HG03442 (cell line): ENCODE data around the gene PDE6A.

Experiments
- ATAC-seq: cut with Tn5 transposase; IDR thresholded peaks from one replicate; pipeline ENCODE4 v1.9.1; 2021; ENCODE audit warnings: mild to moderate bottlenecking, moderate library complexity; ENCODE audit not compliant: unreplicated experiment

Gene PDE6A

DNA sequence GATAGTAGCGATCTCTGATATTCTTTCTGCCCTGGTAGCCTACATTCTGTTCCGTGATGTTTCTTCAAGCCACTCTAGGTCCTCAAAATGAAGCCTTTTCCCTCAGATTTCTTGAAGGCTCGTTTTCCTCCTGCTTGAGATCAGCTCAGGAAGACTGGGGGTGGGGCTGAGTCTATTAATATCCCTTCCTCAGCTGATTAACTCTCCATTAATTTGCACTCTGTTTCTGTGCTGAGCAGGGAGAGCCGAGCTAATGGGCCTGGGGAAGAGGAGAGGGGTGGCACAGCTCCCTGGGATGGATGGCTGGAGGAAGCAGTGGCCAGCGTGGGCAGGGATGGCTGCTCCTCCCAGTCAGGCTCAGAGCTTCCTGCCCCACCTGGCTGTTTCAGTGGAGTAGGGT is 121.2 kb downstream of the PDE6A start:
- no peak for ATAC-seq

DNA sequence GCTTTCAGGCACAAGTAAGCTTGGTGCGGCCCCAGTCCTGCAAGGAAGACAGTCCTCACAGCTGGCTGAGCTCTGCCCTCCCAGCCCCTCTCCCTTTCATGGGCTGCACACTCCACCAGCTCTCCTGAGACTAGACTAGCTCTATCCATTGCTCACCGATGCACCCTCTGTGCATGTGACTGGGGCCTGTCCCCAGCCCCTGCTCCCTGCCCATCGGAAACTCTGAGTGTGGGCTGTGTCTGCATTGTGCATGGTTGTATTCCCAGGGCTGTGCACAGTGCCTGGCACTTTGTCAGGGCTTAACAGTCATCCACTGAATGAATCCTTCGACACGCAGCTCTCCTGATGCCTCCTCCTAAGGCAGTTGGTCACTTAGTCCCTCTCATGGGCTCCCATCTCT is 122.3 kb downstream of the PDE6A start:
- ATAC-seq, result no peak

GRCh38 chr5:149820536-149821510 is 123.8 kb downstream of the PDE6A start:
- no peak for ATAC-seq

DNA sequence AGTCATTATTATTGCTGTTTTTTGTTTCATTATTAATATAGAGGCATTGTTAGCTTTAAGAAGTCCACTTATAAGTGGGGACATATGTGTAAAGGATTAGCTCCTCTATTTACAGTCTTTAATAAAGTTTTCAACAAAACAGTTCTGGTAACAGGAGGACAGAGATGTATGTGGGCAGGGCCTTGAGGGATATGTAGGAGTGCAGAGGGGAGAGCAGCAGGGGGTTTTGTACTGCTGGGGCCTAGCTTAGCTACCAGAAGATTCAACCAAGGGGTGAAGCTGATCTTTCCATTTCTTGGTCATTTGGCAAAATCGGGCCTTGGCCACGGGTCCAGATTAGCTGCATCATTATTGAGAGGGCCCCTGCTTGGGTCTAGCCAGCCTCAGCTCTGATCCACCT is 124.6 kb downstream of the PDE6A start:
- no peak for ATAC-seq

- ATAC-seq, result no peak
Measured at GRCh38 chr5:149818116-149818515, 126.5 kb downstream of the PDE6A start.

- no peak for ATAC-seq
Measured at GRCh38 chr5:149817539-149818060, 127.0 kb downstream of the PDE6A start.

GRCh38 chr5:149816661-149817060 is 127.9 kb downstream of the PDE6A start:
- ATAC-seq, result no peak

DNA sequence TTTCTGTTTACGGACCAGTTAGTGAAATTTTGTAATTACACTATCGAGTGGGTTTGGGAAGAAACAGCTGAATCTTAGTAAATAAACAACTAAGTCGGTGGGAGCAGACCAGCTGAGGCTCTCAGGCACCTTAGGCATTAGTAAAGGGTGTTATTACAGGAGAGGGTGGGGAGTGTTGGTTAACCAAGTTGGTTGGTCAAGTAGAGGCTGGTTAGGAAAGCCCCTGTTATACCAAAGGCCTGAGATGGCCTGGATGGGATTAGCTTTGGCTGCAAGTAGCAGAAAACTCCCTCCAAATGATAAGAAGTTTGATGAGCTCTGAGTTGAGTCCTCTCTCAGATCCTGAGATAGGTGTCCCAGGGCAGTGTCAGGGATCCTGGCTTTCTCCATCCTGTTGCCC is 133.1 kb downstream of the PDE6A start:
- no peak for ATAC-seq

DNA sequence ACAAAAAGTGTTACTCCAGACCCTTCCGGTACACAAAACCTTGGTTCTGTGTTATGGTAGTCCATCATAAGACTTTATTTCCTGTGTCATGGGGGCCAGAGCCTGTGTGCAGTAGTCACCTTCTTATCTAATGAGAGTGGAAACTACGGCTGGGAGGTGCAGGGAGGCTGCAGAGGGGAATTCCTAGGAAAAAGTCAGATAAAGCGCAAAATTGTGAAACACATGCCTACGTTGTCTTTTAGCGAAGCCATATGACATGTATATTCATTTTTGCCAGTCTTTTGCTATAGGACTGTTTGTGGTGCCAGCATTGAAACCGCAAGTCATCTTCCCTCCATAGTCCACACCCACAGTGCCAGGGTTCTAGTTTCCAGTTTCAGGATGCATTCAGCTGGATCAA is 133.7 kb downstream of the PDE6A start:
- ATAC-seq, result no peak

DNA sequence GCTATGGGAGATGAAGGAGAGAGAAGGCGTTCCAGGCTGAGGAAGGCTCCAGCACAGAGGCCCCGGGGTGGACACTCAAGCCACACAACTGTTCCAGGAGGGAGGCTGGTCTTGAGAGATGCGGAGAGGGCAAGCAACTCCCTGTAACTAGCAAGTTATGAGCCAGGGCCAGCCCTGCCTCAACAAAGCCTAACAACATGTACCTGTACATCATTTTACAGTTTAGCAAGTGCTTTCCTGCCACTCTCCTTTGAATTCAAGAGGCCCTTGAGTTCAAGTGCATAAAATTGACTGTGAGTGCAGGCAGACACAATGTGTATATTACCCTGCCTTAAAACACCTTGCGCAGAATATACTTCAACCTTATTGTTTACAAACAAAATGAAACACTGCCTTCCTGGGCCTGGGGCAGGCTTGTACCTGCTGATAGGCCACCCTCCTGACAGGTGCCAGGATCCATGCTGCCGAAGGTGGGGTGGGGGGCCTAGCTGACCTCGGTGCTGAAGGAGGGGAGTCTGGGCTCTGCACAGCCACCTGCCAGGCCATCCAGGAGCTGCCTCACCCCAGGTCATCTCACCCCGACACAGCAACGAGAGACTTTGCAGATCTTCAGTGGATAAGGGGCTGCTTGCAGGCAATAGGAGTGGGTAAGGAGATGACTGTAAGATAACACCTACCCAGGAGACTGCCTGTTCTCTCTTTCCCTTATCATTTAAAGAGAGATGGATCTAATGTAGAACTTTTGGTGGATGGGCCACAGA is 134.5 kb downstream of the PDE6A start:
- no peak for ATAC-seq

DNA sequence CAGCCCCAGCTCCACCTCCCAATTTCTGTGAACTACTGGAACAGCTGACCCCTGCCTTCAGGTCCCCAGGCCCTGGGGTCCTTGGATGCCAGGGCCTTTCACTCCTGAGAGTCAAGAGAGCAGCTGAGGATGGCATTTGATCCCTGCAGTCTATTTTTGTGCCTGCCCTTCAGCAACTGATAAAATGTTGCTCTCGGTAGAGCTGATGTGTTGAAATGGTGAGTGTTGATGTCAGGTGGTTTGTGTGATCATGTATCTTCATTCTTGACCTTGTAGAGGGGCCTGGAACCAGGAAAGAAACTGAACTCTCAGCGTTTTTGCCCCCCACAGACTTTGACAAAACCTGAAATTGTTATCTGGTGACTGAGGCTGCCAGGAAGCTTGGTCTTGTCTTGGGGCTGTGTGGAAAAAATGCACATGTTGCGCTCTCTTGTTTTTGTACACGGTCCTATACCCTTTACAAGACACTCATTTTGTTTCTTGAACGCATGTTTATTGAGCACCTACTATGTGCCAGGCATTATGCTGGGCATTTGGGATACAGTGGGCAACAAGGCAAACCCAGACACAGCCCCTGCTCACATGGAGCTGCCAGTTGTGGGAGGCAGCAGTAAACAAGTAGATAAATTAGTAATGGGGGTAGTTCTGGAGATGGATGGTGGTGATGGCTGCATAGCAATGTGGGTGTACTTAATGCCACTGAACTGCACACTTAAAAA is 136.2 kb downstream of the PDE6A start:
- ATAC-seq, result no peak
